ENCODE measurements around the gene KRTAP10-5.

The KRTAP10-5 gene

GRCh38 chr21:44549525-44550211, 30.7 kb downstream of the KRTAP10-5 start:
- DNase-seq (ENCODE audit: insufficient read length), result no peak
- no peak for FAIRE-seq
- TF ChIP-seq POLR2AphosphoS5 (IDR thresholded peaks at IDR 0.05; ENCODE audit: low read depth, low read length), result no peak
- TF ChIP-seq TAF1 (IDR thresholded peaks at IDR 0.05; ENCODE audit: borderline replicate concordance, low read depth, low read length), result no peak
- no peak for TF ChIP-seq POLR2A (IDR thresholded peaks at IDR 0.05; ENCODE audit: low read depth, low read length)

GRCh38 chr21:44548922-44549321, 31.5 kb downstream of the KRTAP10-5 start:
- no peak for FAIRE-seq
- TF ChIP-seq POLR2AphosphoS5 (IDR thresholded peaks at IDR 0.05; ENCODE audit: low read depth, low read length), result no peak
- no peak for TF ChIP-seq POLR2A (IDR thresholded peaks at IDR 0.05; ENCODE audit: low read depth, low read length)
- no peak for TF ChIP-seq TAF1 (IDR thresholded peaks at IDR 0.05; ENCODE audit: borderline replicate concordance, low read depth, low read length)
- DNase-seq (ENCODE audit: insufficient read length), result no peak

- FAIRE-seq, result no peak
- DNase-seq (ENCODE audit: insufficient read length), result no peak
- TF ChIP-seq POLR2A (IDR thresholded peaks at IDR 0.05; ENCODE audit: low read depth, low read length) (no peak), POLR2AphosphoS5 (IDR thresholded peaks at IDR 0.05; ENCODE audit: low read depth, low read length) (no peak), TAF1 (IDR thresholded peaks at IDR 0.05; ENCODE audit: borderline replicate concordance, low read depth, low read length) (no peak)
These were observed 32.0 kb downstream of the KRTAP10-5 start for GRCh38 chr21:44548381-44548780.

GRCh38 chr21:44547656-44548331, 32.6 kb downstream of the KRTAP10-5 start:
- no peak for FAIRE-seq
- no peak for TF ChIP-seq POLR2AphosphoS5 (IDR thresholded peaks at IDR 0.05; ENCODE audit: low read depth, low read length)
- no peak for DNase-seq (ENCODE audit: insufficient read length)

GRCh38 chr21:44544566-44544965, 35.8 kb downstream of the KRTAP10-5 start:
- FAIRE-seq (no peak), DNase-seq (ENCODE audit: insufficient read length) (no peak)

GRCh38 chr21:44542716-44543115, 37.7 kb downstream of the KRTAP10-5 start:
- TF ChIP-seq TAF1 (IDR thresholded peaks at IDR 0.05; ENCODE audit: borderline replicate concordance, low read depth, low read length), result no peak
- no peak for TF ChIP-seq POLR2AphosphoS5 (IDR thresholded peaks at IDR 0.05; ENCODE audit: low read depth, low read length)
- TF ChIP-seq POLR2A (IDR thresholded peaks at IDR 0.05; ENCODE audit: low read depth, low read length), result no peak
- DNase-seq (ENCODE audit: insufficient read length), result no peak
- no peak for FAIRE-seq

More at GRCh38 chr21:44544566-44544965, 35.8 kb downstream of the KRTAP10-5 start:
- no peak for TF ChIP-seq POLR2AphosphoS5 (IDR thresholded peaks at IDR 0.05; ENCODE audit: low read depth, low read length)
- no peak for TF ChIP-seq TAF1 (IDR thresholded peaks at IDR 0.05; ENCODE audit: borderline replicate concordance, low read depth, low read length)
- TF ChIP-seq POLR2A (IDR thresholded peaks at IDR 0.05; ENCODE audit: low read depth, low read length), result no peak

- TF ChIP-seq TAF1 (IDR thresholded peaks at IDR 0.05; ENCODE audit: borderline replicate concordance, low read depth, low read length) (no peak), POLR2AphosphoS5 (IDR thresholded peaks at IDR 0.05; ENCODE audit: low read depth, low read length) (no peak)
- DNase-seq (ENCODE audit: insufficient read length) (no peak), FAIRE-seq (no peak)
These were observed 39.6 kb downstream of the KRTAP10-5 start for GRCh38 chr21:44540741-44541288.

- DNase-seq (ENCODE audit: insufficient read length), result no peak
- TF ChIP-seq POLR2AphosphoS5 (IDR thresholded peaks at IDR 0.05; ENCODE audit: low read depth, low read length) (no peak), TAF1 (IDR thresholded peaks at IDR 0.05; ENCODE audit: borderline replicate concordance, low read depth, low read length) (no peak)
- FAIRE-seq, result no peak
These were observed 40.3 kb downstream of the KRTAP10-5 start, which contains the start of gene KRTAP10-1 for GRCh38 chr21:44539991-44540666. Gene KRTAP10-1 (minus strand): TSS chr21:44540195. CDS start chr21:44540150, 45 bp downstream.

- no peak for DNase-seq (ENCODE audit: insufficient read length)
- no peak for FAIRE-seq
- TF ChIP-seq POLR2AphosphoS5 (IDR thresholded peaks at IDR 0.05; ENCODE audit: low read depth, low read length), result no peak
- TF ChIP-seq POLR2A (IDR thresholded peaks at IDR 0.05; ENCODE audit: low read depth, low read length), result no peak
- no peak for TF ChIP-seq TAF1 (IDR thresholded peaks at IDR 0.05; ENCODE audit: borderline replicate concordance, low read depth, low read length)
These were observed 41.4 kb downstream of the KRTAP10-5 start for GRCh38 chr21:44539046-44539445.

- FAIRE-seq, result no peak
- DNase-seq (ENCODE audit: insufficient read length), result no peak
- TF ChIP-seq POLR2A (IDR thresholded peaks at IDR 0.05; ENCODE audit: low read depth, low read length) (no peak), TAF1 (IDR thresholded peaks at IDR 0.05; ENCODE audit: borderline replicate concordance, low read depth, low read length) (no peak), POLR2AphosphoS5 (IDR thresholded peaks at IDR 0.05; ENCODE audit: low read depth, low read length) (no peak)
These were observed 42.2 kb downstream of the KRTAP10-5 start for GRCh38 chr21:44537930-44538911.

- no peak for TF ChIP-seq TAF1 (IDR thresholded peaks at IDR 0.05; ENCODE audit: borderline replicate concordance, low read depth, low read length)
- TF ChIP-seq POLR2AphosphoS5 (IDR thresholded peaks at IDR 0.05; ENCODE audit: low read depth, low read length), result no peak
- TF ChIP-seq POLR2A (IDR thresholded peaks at IDR 0.05; ENCODE audit: low read depth, low read length), result no peak
- DNase-seq (ENCODE audit: insufficient read length) (no peak), FAIRE-seq (no peak)
These were observed 44.4 kb downstream of the KRTAP10-5 start for GRCh38 chr21:44535963-44536362.

Data from GM12892 (cell line).